GF-D8 (cell line): ENCODE data around the gene MRPL1.
"Not testable (repeated sequence)": the region's sequence is repeated elsewhere in the genome, so short reads cannot be mapped to it uniquely, and the experiment has no call there.

Source experiments
- DNase-seq: peaks from one replicate; lab custom pipeline; 2025; lab: John Stamatoyannopoulos, UW

Gene MRPL1

DNA sequence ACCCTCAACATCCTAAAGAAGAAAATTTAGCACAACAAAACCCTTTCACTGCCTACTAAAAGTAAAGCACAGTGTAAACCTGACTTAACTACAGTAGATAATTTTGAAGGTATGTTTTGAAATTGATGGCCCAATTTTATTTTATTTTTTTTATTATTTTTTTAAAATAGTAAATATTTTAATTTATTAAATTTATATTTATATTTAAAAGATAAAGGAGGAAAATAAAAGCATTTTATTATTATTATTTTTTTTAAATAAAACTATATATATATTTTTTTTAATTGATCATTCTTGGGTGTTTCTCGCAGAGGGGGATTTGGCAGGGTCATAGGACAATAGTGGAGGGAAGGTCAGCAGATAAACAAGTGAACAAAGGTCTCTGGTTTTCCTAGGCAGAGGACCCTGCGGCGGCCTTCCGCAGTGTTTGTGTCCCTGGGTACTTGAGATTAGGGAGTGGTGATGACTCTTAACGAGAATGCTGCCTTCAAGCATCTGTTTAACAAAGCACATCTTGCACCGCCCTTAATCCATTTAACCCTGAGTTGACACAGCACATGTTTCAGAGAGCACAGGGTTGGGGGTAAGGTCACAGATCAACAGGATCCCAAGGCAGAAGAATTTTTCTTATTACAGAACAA is 120.4 kb downstream of the MRPL1 start:
- DNase-seq = not testable (repeated sequence)

DNA sequence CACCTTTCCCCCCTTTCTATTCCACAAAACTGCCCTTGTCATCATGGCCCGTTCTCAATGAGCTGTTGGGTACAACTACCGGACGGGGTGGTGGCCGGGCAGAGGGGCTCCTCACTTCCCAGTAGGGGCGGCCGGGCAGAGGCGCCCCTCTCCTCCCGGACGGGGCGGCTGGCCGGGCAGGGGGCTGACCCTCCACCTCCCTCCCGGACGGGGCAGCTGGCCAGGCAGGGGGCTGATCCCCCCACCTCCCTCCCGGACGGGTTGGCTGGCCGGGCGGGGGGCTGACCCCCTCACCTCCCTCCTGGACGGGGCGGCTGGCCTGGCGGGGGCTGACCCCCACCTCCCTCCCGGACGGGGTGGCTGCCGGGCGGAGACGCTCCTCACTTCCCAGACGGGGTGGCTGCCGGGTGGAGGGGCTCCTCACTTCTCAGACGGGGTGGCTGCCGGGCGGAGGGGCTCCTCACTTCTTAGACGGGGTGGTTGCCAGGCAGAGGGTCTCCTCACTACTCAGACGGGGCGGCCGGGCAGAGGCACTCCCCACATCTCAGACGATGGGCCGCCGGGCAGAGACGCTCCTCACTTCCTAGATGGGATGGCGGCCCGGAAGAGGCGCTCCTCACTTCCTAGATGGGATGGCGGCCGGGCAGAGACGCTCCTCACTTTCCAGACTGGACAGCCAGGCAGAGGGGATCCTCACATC is 121.1 kb downstream of the MRPL1 start:
- DNase-seq = not testable (repeated sequence)

DNA sequence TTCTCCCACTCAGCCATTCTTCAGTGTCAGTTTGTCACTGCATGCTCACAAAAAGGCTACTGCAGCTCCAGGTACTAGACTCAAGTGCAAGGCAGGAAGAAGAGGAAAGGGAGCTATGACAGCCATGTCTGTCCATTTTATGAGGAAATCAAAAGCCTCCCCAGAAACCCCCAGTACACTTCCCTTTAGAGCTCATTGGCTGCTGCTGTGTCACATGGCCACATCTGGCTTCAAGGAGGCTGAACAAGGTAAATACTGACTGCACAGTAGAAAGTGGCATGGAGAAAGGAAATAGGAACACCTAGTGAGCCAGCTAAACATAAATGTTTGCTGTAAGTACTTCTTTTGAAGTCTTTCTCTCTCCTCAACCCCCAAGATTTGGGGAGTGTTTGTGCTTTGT is 127.3 kb downstream of the MRPL1 start:
- no peak for DNase-seq

DNA sequence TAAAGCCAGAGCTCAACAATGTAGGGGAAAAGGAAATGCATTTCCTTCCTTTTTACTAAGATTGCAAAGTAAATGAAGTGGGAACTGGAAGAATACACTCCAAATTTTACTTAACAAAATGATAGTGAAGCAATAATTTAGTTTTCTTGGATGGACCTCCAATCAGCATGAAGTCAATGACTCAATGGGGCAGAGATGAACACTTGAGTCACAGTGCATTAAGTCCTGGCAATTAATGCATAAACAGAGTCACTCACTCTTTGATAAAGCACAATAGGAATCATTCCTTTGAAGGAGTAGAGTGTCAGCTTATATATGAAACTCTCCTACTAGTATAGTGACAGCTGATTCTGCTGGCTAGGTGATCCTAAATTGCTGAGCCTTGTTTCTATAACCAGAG is 127.8 kb downstream of the MRPL1 start:
- DNase-seq = no peak

DNA sequence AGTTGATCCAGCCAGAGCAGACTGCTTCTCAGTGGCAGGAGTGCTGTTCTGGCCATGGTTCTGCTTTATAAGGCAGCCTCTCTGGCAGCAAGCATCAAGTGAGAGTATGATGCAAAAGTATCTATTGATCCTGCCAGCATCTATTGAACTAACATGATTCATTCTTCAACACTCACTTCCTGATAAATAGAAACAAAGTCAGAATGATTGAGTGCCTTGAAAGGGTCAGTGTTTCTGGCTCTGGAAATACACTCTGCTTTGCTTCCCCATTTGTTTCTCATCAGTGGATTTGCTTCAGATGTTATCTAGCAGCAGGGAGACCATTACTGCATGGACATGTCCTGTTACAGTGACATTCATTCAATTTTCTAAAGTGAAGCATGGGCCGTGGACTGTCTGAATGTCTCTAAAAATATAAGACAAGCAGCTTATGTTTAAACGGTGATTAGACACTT is 128.3 kb downstream of the MRPL1 start:
- DNase-seq = no peak

DNA sequence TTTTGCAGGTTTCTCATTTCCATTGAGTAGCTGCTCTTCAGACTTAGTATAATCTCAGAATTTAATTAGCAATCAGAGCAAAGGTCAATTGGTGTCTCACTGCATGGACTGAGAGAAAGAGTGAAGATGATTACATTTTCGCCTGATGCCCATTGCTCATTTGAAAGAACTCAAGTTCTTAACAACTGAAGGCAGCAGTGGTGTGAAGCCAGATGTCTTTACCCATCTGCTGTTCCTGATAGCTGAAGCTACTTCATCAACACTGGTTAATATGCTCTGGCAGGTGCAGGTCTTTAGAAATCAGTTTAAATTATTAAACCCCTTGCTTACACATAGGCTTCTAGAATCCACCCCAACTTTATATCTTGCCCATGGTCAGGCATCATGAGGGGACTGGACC is 130.0 kb downstream of the MRPL1 start:
- no peak for DNase-seq

DNA sequence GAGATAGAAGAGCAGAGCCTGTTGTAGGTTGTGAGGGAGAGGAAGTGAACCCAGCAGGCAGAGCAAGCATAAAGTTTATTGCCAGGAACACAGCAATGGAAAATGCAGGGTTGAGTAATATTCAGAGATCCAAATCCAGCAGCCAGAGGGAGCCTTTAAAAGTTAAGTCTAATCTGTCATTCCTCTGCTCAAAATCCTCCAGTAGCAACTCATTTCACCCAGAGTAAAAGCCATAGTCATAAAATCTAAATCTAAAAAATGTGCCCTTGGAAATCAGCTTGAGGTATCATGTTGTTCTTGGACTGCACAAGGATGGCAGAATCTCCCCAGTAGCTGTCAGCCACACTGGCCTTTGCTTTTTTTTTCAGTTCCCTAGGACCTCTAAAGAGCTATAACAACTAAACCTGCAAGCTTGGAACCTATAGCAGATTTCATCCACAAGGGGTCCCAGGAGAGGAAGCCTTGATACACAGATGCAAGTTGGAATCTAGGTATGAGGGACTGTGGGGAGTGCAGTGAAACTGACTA is 131.6 kb downstream of the MRPL1 start:
- no peak for DNase-seq

DNA sequence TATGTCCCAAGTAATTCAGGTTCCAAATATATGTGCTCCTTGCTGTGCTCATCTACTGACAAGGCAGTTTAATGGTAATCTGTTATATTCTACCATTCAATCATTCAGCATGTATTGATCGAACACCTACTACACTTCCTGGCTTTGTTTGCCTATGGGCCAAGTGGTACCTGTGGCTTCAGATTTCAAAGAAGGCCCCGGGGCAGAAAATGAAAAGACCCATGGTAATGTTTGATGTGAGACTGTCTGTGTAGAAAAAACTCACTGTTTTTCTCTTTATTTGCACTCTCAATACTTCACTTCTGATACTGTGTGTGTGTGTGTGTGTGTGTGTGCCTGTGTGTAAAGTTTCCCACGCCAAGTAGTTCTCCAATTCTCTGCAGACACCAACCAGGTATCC is 133.4 kb downstream of the MRPL1 start:
- DNase-seq = no peak

DNA sequence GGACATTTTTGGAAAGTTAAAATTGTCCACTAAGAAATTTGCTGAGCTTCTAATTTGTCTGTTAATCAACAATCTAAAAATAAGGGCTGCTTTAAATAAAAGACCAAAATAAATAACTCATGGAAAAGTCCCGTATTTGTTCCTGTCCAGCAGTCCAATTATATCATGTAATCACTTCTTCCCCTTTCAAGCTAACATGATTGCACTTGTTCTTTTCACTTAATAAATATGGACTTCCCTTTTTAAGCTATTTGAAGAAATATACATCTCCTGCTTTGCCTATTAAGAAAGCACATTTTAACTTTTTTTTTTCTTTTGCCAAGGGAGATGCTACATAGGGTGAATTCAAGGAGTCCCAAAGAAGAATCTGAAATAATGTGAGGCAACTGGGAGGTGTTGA is 138.9 kb downstream of the MRPL1 start:
- DNase-seq = no peak

DNA sequence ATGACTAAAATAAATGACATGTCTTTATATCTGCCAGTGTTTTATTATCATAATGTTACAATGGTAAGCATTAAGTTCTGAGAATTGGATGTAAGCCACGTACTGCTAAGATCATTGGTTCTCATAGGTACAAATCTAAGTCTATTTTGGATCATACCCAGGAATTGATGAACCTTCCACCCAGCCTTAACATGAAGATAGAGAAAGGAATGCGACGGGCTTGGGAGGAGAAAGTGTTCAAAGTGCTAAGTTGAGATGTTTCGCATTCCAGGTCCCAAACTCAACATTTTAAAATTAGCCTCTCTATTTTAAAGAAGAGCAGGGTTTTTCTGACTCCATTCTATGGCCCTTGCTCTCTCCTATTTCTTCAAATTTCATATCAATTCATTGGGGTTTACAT is 139.6 kb downstream of the MRPL1 start:
- DNase-seq = no peak
